Muscle of leg (tissue), 11 donors: ENCODE data around the gene TRAF6. TPM values are rescaled to one million over a fixed set of nuclear protein-coding genes. Genes with fewer than 3 reads are reported as not detected.
"Not testable (repeated sequence)": the region's sequence is repeated elsewhere in the genome, so short reads cannot be mapped to it uniquely, and the experiment has no call there.

Experiments
- DNase-seq: peaks from one replicate; pipeline ENCODE4 v3.0.0; 2013
- H3K27ac ChIP-seq: one replicate; pipeline ENCODE4 v1.5.1; 2013; ENCODE audit warnings: mild to moderate bottlenecking, low read length, control low read depth
- H3K27me3 ChIP-seq: one replicate; pipeline ENCODE4 v1.6.1; 2013; ENCODE audit warnings: low read length; ENCODE audit not compliant: control insufficient read depth, insufficient read depth
- H3K36me3 ChIP-seq: one replicate; pipeline ENCODE4 v1.6.1; 2013; ENCODE audit warnings: low read length; ENCODE audit not compliant: control insufficient read depth, insufficient read depth
- H3K4me1 ChIP-seq: one replicate; pipeline ENCODE4 v1.6.1; 2013; ENCODE audit warnings: low read length; ENCODE audit not compliant: control insufficient read depth, insufficient read depth
- H3K4me3 ChIP-seq: one replicate; pipeline ENCODE4 v1.5.1; 2013; ENCODE audit warnings: low read length, control low read depth
- H3K9me3 ChIP-seq: replicated peaks from 2 replicates; pipeline ENCODE4 v1.6.1; 2013; ENCODE audit warnings: low read depth, low read length; ENCODE audit not compliant: control insufficient read depth
- WGBS: methylation state at CpG from one replicate; pipeline ENCODE4 v1.1.5; 2013; ENCODE audit warnings: missing lambda C conversion rate; ENCODE audit not compliant: insufficient coverage; 5-methylcytosine and 5-hydroxymethylcytosine counted together
- polyA plus RNA-seq, 8 donors: library from polyadenylated mRNA; unstranded; fragments of 120-200 nt; gene quantifications; one replicate each; pipeline versions ENCODE4 v1.2.1 to v1.2.3, GENCODE V29; 2013; ENCODE audit warnings: inconsistent platforms in 1 of 8, low replicate concordance in 1 of 8; ENCODE audit not compliant: insufficient read length in 8 of 8, insufficient read depth in 1 of 8
- total RNA-seq: library from RNA; stranded (reverse); fragments of 120-200 nt; gene quantifications from one replicate; pipeline ENCODE4 v1.2.4, GENCODE V29; 2013

The TRAF6 gene
- total and polyA plus RNA-seq, 9 donors: 13.4 to 19.8 (median 16.6) TPM

DNA sequence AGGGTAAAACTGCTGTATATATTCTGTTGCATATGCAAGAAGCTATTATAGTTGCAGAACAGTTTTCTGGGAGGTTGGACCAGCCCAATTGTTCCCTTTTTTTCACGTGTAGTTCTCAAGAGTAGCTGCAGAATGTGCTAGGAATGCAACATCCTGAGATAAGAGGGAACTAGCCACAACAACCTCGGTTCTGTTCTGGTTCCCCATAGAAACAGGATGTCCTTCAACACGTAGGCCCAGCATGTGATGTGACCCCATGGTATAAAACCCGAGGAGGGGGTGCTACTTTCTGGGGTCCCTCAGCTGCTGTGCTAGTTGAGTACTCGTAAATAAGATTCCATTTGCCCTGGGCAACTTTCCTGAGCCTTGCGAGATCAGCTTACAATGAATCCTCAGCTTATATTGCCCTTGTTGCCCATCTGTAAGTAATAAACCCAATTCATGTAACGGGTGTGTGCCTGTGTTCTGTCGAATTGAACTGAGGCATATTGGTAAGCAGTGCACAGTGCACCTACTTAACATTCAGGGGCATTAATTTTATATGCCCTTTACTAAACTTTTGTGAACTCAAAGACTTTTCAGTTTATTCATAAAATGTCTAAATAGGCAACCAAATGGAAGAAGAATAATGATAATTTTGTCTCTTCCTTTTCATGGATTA, 23.0 kb upstream of the TRAF6 start:
- no peak overlapping the region for H3K27ac ChIP-seq
- no peak overlapping the region for H3K4me3 ChIP-seq
- DNase-seq: peak; percentile 16
- no peaks in the 10 kb centered on the region for H3K36me3 ChIP-seq
- 0% methylated on average over 1 of the region's 8 CpGs for WGBS
- H3K4me1 ChIP-seq: peaks cover 4% of the 10 kb centered on the region
- no peaks in the 10 kb centered on the region for H3K27me3 ChIP-seq
- no peaks in the 10 kb centered on the region for H3K9me3 ChIP-seq

DNA sequence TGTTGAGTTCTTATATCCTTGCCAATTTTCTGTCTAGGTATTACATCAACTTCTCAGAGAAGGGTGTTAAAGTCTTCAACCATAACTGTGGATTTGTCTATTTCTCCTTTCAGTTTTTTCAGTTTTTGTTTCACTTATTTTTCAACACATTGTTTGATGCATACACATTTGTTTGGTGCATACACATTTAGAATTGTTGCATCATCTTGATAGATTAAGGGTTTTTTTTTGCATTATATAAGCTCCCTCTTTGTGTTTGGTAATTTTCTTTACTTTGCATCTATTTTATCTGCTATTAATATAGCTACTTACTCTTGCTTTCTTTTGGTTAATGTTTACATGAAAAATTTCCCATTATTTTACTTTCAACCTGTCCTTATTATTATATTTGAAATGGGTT, 20.8 kb upstream of the TRAF6 start:
- H3K36me3 ChIP-seq: no peaks in the 10 kb centered on the region

DNA sequence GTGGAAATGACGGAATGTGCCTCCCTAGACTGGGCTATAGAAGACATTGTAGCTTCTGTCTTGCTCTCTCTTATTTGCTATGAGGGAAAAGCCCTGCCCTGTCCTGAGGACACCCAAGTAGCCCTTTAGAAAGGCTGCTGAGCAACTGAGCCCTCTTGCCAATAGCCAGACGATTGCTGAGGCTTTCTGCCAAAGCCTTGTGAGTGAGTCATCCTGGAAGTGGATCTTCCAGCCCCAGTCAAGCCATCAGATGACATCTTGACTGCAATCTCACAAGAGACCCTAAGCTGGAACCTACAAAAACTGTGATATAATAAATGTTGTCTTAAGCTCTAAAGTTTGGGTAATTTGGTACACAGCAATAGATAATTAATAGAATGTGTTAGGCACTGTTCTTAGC, 3.9 kb upstream of the TRAF6 start:
- Histone ChIP-seq H3K27ac (no peak overlapping the region), H3K27me3 (no peaks in the 10 kb centered on the region), H3K9me3 (peaks cover 7% of the 10 kb centered on the region), H3K4me1 (peaks cover 7% of the 10 kb centered on the region), H3K36me3 (no peaks in the 10 kb centered on the region), H3K4me3 (no peak overlapping the region)
- WGBS: no CpG with 5 or more reads among the region's 2 CpGs
- no peak for DNase-seq

More for the DNA sequence above, 20.8 kb upstream of the TRAF6 start:
- no peak overlapping the region for H3K4me3 ChIP-seq
- H3K4me1 ChIP-seq: peaks cover 4% of the 10 kb centered on the region
- DNase-seq: no peak
- no peak overlapping the region for H3K27ac ChIP-seq
- H3K27me3 ChIP-seq: no peaks in the 10 kb centered on the region
- no peaks in the 10 kb centered on the region for H3K9me3 ChIP-seq

DNA sequence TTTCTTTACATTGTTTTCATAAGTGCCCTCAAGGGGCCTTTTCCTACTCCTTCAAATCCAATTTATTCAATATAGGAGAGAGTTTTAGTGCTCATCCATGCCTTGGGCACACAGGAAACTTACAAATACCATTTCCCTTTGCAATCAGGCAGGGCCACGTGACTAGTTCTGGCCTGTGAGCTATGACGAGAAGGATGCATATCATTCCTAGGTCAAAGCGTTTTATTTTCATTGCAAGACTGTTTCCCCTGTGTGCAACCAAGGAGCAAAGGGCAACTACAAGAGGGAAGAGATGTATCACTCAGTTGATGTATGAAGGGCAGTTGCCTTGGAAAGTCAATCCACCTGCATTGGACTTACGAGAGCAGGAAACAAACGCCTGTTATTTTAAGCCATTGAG, 1.9 kb upstream of the TRAF6 start:
- H3K27me3 ChIP-seq: no peaks in the 10 kb centered on the region
- 54% methylated on average over 2 of the region's 5 CpGs for WGBS
- no peak overlapping the region for H3K27ac ChIP-seq
- DNase-seq: no peak
- no peak overlapping the region for H3K4me3 ChIP-seq
- H3K9me3 ChIP-seq: peaks cover 7% of the 10 kb centered on the region
- H3K36me3 ChIP-seq: no peaks in the 10 kb centered on the region
- H3K4me1 ChIP-seq: peaks cover 9% of the 10 kb centered on the region

DNA sequence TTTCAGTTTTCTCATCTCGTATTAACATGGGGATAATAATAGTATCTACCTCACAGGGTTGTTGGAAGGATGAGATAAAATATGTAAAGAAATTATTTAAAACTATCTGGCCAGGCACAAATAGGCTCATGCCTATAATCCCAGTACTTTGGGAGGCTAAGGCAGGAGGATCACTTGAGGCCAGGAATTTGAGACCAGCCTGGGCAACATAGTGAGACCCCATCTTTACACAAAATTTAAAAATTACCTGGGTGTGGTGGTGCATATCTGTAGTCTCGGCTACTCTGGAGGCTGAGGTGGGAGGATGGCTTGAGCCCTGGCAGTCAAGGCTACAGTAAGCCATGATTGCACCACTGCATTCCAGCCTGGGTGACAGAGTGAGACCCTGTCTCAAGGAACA, 990 bp upstream of the TRAF6 start:
- not testable (repeated sequence) for H3K27ac ChIP-seq, DNase-seq, H3K4me3 ChIP-seq, H3K9me3 ChIP-seq, H3K4me1 ChIP-seq, H3K36me3 ChIP-seq, H3K27me3 ChIP-seq
- WGBS: no CpG with 5 or more reads among the region's 2 CpGs

DNA sequence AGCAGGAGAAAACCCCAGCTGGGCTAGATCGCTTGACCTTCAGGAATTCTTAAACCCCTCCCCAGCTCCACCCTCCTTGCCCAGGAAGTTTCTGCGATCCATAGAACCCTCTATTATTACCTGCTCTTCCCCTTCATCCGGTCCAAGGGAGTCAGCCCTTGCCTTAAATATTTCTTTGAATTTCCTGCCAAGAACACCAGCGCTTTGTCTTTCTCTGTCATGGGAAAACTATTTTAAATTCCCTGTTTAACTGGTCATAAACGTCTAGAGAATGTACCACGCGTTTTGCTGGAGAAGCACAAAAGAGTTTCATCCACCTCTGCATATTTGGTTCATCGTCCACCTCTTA, 496 bp upstream of the TRAF6 start:
- Histone ChIP-seq H3K27ac (peak overlapping the region; percentile 79), H3K36me3 (no peaks in the 10 kb centered on the region), H3K9me3 (peaks cover 7% of the 10 kb centered on the region), H3K4me1 (peaks cover 9% of the 10 kb centered on the region), H3K27me3 (no peaks in the 10 kb centered on the region), H3K4me3 (peak overlapping the region; percentile 91)
- WGBS: 0% methylated on average over 7 of the region's 8 CpGs
- DNase-seq: peak; percentile 27

DNA sequence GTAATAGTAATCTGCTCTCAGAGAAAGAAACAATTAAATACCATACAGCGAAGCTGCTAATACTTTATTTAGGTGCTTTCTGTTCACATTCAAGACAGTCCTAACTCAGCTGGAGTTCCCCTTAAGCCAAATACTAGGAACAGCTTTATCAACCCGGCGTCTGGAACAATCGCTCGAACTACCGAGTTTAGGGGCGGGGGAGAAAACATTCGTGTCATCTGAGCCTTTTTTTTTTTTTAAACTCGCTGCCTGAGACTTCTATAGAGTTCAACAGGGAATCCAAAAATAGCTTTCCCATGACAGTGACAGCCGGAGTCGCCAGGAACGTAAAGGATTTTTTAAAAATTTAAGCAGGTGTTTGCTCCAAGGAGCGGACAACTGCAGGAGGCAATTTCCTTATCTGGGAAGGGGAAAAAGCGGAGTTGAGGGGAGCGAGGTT, 852 bp downstream of the TRAF6 start:
- H3K36me3 ChIP-seq: no peaks in the 10 kb centered on the region
- peak; percentile 76 for DNase-seq
- WGBS: 0% methylated on average over 10 of the region's 15 CpGs
- H3K27ac ChIP-seq: peak overlapping the region; percentile 95
- peaks cover 7% of the 10 kb centered on the region for H3K9me3 ChIP-seq
- H3K4me1 ChIP-seq: peaks cover 9% of the 10 kb centered on the region
- H3K27me3 ChIP-seq: no peaks in the 10 kb centered on the region
- peak overlapping the region; percentile 91 for H3K4me3 ChIP-seq

DNA sequence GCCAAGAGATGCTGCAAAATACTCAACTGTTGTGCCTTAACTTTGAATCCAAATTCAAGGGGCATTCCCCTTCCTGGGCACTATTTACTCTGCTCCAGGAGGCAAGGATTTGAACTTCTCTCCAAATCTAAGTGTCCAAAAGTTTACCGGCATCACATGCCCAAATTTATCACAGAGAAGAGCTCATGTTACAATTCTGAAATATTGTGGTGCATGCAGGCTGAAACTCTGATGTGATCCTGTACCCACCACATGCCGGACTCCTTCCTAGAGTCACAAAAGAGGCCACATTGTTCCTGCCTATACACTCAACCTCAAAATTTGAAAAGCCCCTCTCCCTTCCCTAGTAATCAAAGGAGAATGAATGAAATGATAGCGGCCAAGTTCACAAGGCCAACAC, 1.3 kb downstream of the TRAF6 start:
- no CpG with 5 or more reads among the region's 3 CpGs for WGBS
- H3K27ac ChIP-seq: peak overlapping the region; percentile 95
- peak overlapping the region; percentile 91 for H3K4me3 ChIP-seq
- DNase-seq: no peak
- H3K27me3 ChIP-seq: no peaks in the 10 kb centered on the region
- H3K9me3 ChIP-seq: peaks cover 3% of the 10 kb centered on the region
- H3K36me3 ChIP-seq: no peaks in the 10 kb centered on the region
- peaks cover 9% of the 10 kb centered on the region for H3K4me1 ChIP-seq

DNA sequence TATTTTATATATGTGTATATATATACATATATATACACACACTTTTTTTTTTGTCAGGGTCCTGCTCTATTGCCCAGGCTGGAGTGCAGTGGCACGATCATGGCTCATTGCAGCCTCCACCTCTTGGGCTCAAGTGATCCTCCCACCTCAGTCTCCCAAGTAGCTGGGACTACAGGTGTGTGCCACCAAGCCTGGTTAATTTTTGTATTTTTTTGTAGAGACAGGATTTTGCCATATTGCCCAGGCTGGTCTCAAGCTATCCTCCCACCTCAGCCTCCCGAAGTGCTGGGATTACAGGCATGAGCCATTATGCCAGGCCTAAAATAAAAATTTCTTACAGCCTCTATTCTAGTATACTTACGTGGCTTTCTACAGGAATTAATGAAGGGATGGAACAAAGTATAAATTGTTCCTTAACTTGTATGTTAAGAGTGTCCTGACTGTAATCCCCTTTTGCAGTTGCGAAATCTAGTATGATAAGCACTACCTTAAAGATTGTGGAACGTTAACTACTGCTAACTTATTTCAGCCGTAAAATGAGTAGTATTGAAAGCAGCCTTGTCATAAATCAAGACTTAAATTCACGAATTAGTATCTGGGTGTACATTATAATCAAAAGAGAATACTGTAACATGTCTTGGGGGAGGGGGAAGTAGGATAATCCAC, 2.1 kb downstream of the TRAF6 start:
- Histone ChIP-seq H3K36me3 (no peaks in the 10 kb centered on the region), H3K4me3 (peak overlapping the region; percentile 91), H3K4me1 (peaks cover 9% of the 10 kb centered on the region), H3K27me3 (no peaks in the 10 kb centered on the region), H3K9me3 (peaks cover 2% of the 10 kb centered on the region), H3K27ac (peak overlapping the region; percentile 95)
- no CpG with 5 or more reads among the region's 7 CpGs for WGBS
- no peak for DNase-seq

DNA sequence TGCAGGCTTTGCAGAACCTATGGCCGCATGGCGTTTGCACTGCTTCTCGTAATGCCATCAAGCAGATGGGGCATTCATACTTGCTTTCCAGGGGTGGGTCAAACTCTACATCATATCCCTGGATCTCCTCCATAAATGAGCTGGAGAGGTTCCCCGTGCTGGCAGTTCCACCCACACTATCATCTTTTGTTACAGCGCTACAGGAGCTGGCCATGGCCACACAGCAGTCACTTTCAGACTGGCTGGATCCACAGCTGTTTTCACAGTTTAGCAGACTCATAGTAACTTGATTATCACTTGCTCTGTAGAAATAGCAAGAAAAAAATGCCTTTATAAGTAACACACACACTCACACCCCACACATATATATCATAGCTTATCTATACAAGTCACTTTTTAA, 8.8 kb downstream of the TRAF6 start:
- Histone ChIP-seq H3K9me3 (no peaks in the 10 kb centered on the region), H3K27ac (peak overlapping the region; percentile 60), H3K27me3 (no peaks in the 10 kb centered on the region), H3K4me1 (peaks cover 7% of the 10 kb centered on the region), H3K36me3 (peaks cover 8% of the 10 kb centered on the region), H3K4me3 (no peak overlapping the region)
- DNase-seq: peak; percentile 44
- 71% methylated on average over 3 of the region's 5 CpGs for WGBS
